H1 (cell line): ENCODE measurements around the gene DLGAP3. TPM values are rescaled to one million over a fixed set of nuclear protein-coding genes. Genes with fewer than 3 reads are reported as not detected.

Experiments
- CTCF ChIA-PET: fragments of 300-600 bp; sonication (Branson Sonifier 250); formaldehyde crosslinking; loops from one replicate; lab custom pipeline; 2021; ENCODE audit not compliant: partially characterized antibody; lab: Charles Lee
- POLR2A ChIA-PET: fragments of 300-600 bp; sonication (Branson Sonifier 250); formaldehyde crosslinking; loops from one replicate; lab custom pipeline; 2021; ENCODE audit warnings: inconsistent platforms; ENCODE audit not compliant: partially characterized antibody; lab: Charles Lee
- DNase-seq, 2 experiments: peaks; one replicate each; pipeline versions ENCODE4 v3.0.0 to v3.0.0-alpha.2; 2010 to 2022; ENCODE audit warnings: low spot score in 2 of 2, low read depth in 1 of 2, mixed read lengths in 1 of 2
- FAIRE-seq: peaks from 2 replicates; lab custom pipeline; 2011; peaks lifted over from hg19 to GRCh38; lab: Jason Lieb, UNC
- H2AFZ ChIP-seq: 2 replicates; pipeline ENCODE4 v1.8.1; 2012; ENCODE audit warnings: low read length, inconsistent platforms
- H2AK5ac ChIP-seq: 2 replicates; pipeline ENCODE4 v1.6.1; 2013; ENCODE audit warnings: low read depth, low read length
- H2BK120ac ChIP-seq: replicated peaks from 2 replicates; pipeline ENCODE3; 2013; ENCODE audit warnings: low read depth, low read length, inconsistent platforms
- H2BK12ac ChIP-seq: 2 replicates; pipeline ENCODE4 v1.6.1; 2013; ENCODE audit warnings: low read depth, low read length
- H2BK15ac ChIP-seq: 2 replicates; pipeline ENCODE4 v1.6.1; 2013; ENCODE audit warnings: low read length
- H2BK20ac ChIP-seq: 2 replicates; pipeline ENCODE4 v1.6.1; 2013; ENCODE audit warnings: low read length
- H2BK5ac ChIP-seq: 2 replicates; pipeline ENCODE4 v1.6.1; 2013; ENCODE audit warnings: low read depth, low read length
- H3K14ac ChIP-seq: 2 replicates; pipeline ENCODE4 v1.6.1; 2013; ENCODE audit warnings: inconsistent platforms; ENCODE audit not compliant: insufficient read length
- H3K18ac ChIP-seq: 2 replicates; pipeline ENCODE4 v1.6.1; 2013; ENCODE audit warnings: low read length; ENCODE audit errors: extremely low read depth
- H3K23ac ChIP-seq: 2 replicates; pipeline ENCODE4 v1.6.1; 2013; ENCODE audit warnings: inconsistent platforms; ENCODE audit not compliant: insufficient read length
- H3K23me2 ChIP-seq: 2 replicates; pipeline ENCODE4 v1.6.1; 2013; ENCODE audit warnings: low read depth, low read length
- H3K27ac ChIP-seq: 2 replicates; pipeline ENCODE4 v1.6.1; 2011; ENCODE audit warnings: low read depth, low read length, inconsistent platforms
- H3K27me3 ChIP-seq, 4 experiments: replicated peaks in 1 of 4; 1 replicate in 1 of 4; 2 replicates in 3 of 4; pipeline versions ENCODE4 v1.6.1 to v1.8.1; 2011 to 2013; ENCODE audit warnings: low read length in 3 of 4, mild to moderate bottlenecking in 3 of 4, inconsistent platforms in 2 of 4, mixed read lengths in 2 of 4, moderate library complexity in 1 of 4; ENCODE audit not compliant: control insufficient read depth in 3 of 4, insufficient read depth in 3 of 4; ENCODE audit errors: extremely low read depth in 1 of 4
- H3K36me3 ChIP-seq, 4 experiments: 2 replicates each; pipeline versions ENCODE4 v1.6.1 to v1.8.1; 2011 to 2013; ENCODE audit warnings: mild to moderate bottlenecking in 4 of 4, low read length in 3 of 4, moderate library complexity in 2 of 4, control low read depth in 1 of 4, inconsistent platforms in 1 of 4; ENCODE audit not compliant: insufficient read depth in 4 of 4, control insufficient read depth in 2 of 4
- H3K4ac ChIP-seq: replicated peaks from 2 replicates; pipeline ENCODE3; 2013; ENCODE audit warnings: low read length, low read depth, mixed read lengths, inconsistent platforms; ENCODE audit not compliant: insufficient read length
- H3K4me1 ChIP-seq, 4 experiments: replicated peaks in 1 of 4; 1 replicate in 1 of 4; 2 replicates in 3 of 4; pipeline versions ENCODE4 v1.6.1 to v1.8.1; 2011 to 2013; ENCODE audit warnings: low read length in 3 of 4, inconsistent platforms in 2 of 4, mixed read lengths in 1 of 4; ENCODE audit not compliant: insufficient read depth in 4 of 4, control insufficient read depth in 3 of 4
- H3K4me2 ChIP-seq, 2 experiments: 2 replicates each; pipeline versions ENCODE4 v1.6.1 to v1.8.1; 2011 to 2013; ENCODE audit warnings: low read depth in 2 of 2, low read length in 2 of 2, control low read depth in 1 of 2, inconsistent platforms in 1 of 2, mild to moderate bottlenecking in 1 of 2; ENCODE audit not compliant: insufficient read depth in 1 of 2
- H3K4me3 ChIP-seq, 4 experiments: fragments of 200-600, 300-600 bp in 1 of 4; sonication (generic), shearing (Covaris generic), sonication (Bioruptor Twin) in 1 of 4; 2 replicates each; pipeline versions ENCODE4 v1.5.1 to v1.8.1; 2011 to 2016; ENCODE audit warnings: low read length in 4 of 4, low read depth in 3 of 4, control low read depth in 2 of 4, inconsistent platforms in 2 of 4, mild to moderate bottlenecking in 2 of 4, mixed read lengths in 1 of 4, moderate library complexity in 1 of 4; ENCODE audit not compliant: insufficient read depth in 2 of 4; ENCODE audit errors: extremely low read depth in 1 of 4
- H3K56ac ChIP-seq: replicated peaks from 2 replicates; pipeline ENCODE3; 2013; ENCODE audit warnings: low read depth, mild to moderate bottlenecking, mixed read lengths, low read length, inconsistent platforms; ENCODE audit not compliant: insufficient read length
- H3K79me1 ChIP-seq: 2 replicates; pipeline ENCODE4 v1.6.1; 2013; ENCODE audit warnings: low read depth, low read length, control low read depth
- H3K79me2 ChIP-seq, 2 experiments: 2 replicates each; pipeline versions ENCODE4 v1.6.1 to v1.8.1; 2012 to 2013; ENCODE audit warnings: low read length in 2 of 2, mild to moderate bottlenecking in 2 of 2, inconsistent platforms in 1 of 2; ENCODE audit not compliant: insufficient read depth in 2 of 2, control insufficient read depth in 1 of 2
- H3K9ac ChIP-seq, 4 experiments: replicated peaks in 1 of 4; 1 replicate in 1 of 4; 2 replicates in 3 of 4; pipeline versions ENCODE4 v1.6.1 to v1.8.1; 2011 to 2013; ENCODE audit warnings: low read depth in 3 of 4, low read length in 3 of 4, control low read depth in 2 of 4, mild to moderate bottlenecking in 2 of 4, moderate library complexity in 2 of 4, inconsistent platforms in 1 of 4; ENCODE audit errors: extremely low read depth in 1 of 4
- H3K9me3 ChIP-seq, 2 experiments: 2 replicates each; pipeline versions ENCODE4 v1.6.1 to v1.8.1; 2012 to 2013; ENCODE audit warnings: mild to moderate bottlenecking in 2 of 2, moderate library complexity in 2 of 2, control low read depth in 1 of 2, inconsistent platforms in 1 of 2, low read depth in 1 of 2, low read length in 1 of 2, mixed read lengths in 1 of 2; ENCODE audit not compliant: insufficient read depth in 2 of 2
- H4K20me1 ChIP-seq, 2 experiments: replicated peaks in 1 of 2; 2 replicates each; pipeline versions ENCODE3 to v1.8.1; 2011 to 2013; ENCODE audit warnings: inconsistent platforms in 2 of 2, low read length in 2 of 2, mild to moderate bottlenecking in 1 of 2; ENCODE audit not compliant: insufficient read depth in 2 of 2, control insufficient read depth in 1 of 2
- H4K5ac ChIP-seq: 2 replicates; pipeline ENCODE4 v1.6.1; 2013; ENCODE audit warnings: low read length, low read depth, mixed read lengths, inconsistent platforms; ENCODE audit not compliant: insufficient read length
- H4K8ac ChIP-seq: 2 replicates; pipeline ENCODE4 v1.8.0; 2013; ENCODE audit warnings: mild to moderate bottlenecking, moderate library complexity, low read length, inconsistent platforms; ENCODE audit not compliant: insufficient read depth; ENCODE audit errors: extremely low read depth
- H4K91ac ChIP-seq: replicated peaks from 2 replicates; pipeline ENCODE3; 2013; ENCODE audit warnings: low read length, mixed read lengths, inconsistent platforms; ENCODE audit not compliant: insufficient read length
- CTCF ChIP-seq, 3 experiments: IDR thresholded peaks; 1 replicate in 2 of 3; 2 replicates in 1 of 3; pipeline versions ENCODE4 v1.5.1 to v1.6.1; 2011; ENCODE audit warnings: low read length in 3 of 3, mild to moderate bottlenecking in 3 of 3, inconsistent platforms in 2 of 3, low read depth in 1 of 3, moderate library complexity in 1 of 3; ENCODE audit not compliant: insufficient read depth in 1 of 3; ENCODE audit errors: control extremely low read depth in 1 of 3
- EZH2 ChIP-seq: fragments of 200-600 bp; sonication (generic); IDR thresholded peaks from 2 replicates; pipeline ENCODE4 v1.7.1; 2012; ENCODE audit warnings: low read depth, mild to moderate bottlenecking, moderate library complexity, low read length, inconsistent platforms; ENCODE audit not compliant: severe bottlenecking
- GABPA ChIP-seq: IDR thresholded peaks from 2 replicates; pipeline ENCODE4 v1.6.1; 2011; ENCODE audit warnings: mild to moderate bottlenecking, low read length, moderate library complexity, borderline replicate concordance; ENCODE audit not compliant: insufficient read depth
- GTF2F1 ChIP-seq: IDR thresholded peaks from 2 replicates; pipeline ENCODE4 v1.6.1; 2012; ENCODE audit warnings: low read depth, low read length, improper control_type of control experiment, borderline replicate concordance
- SP4 ChIP-seq: IDR thresholded peaks from 2 replicates; pipeline ENCODE4 v1.6.1; 2012; ENCODE audit warnings: low read length, inconsistent platforms
- TBP ChIP-seq: IDR thresholded peaks from 2 replicates; pipeline ENCODE4 v1.6.1; 2011; ENCODE audit warnings: low read depth, low read length, improper control_type of control experiment
- ZNF274 ChIP-seq: IDR thresholded peaks from 2 replicates; pipeline ENCODE4 v1.7.0; 2012; ENCODE audit warnings: low read length, borderline replicate concordance; ENCODE audit errors: extremely low read depth
- WGBS, 2 experiments: shearing (Covaris generic) in 1 of 2; methylation state at CpG; one replicate each; pipeline versions ENCODE4 v1.1.6 to v1.1.7; 2013 to 2015; ENCODE audit warnings: low lambda C conversion rate in 2 of 2, mixed read lengths in 2 of 2, inconsistent platforms in 1 of 2, low coverage in 1 of 2, missing lambda C conversion rate in 1 of 2; ENCODE audit not compliant: insufficient replicate concordance in 2 of 2, insufficient coverage in 1 of 2, insufficient read length in 1 of 2; ENCODE audit errors: extremely low coverage in 1 of 2, missing lambda C conversion rate in 1 of 2; 5-methylcytosine and 5-hydroxymethylcytosine counted together
- polyA plus RNA-seq, 7 experiments: library from polyadenylated mRNA; depleted of rRNA in 3 of 7; stranded (reverse) in 5 of 7; unstranded in 2 of 7; fragments of >200 nt in 5 of 7; fragments of 200-250 nt in 2 of 7; gene quantifications; 1 replicate in 5 of 7; 2 replicates in 1 of 7; 4 replicates in 1 of 7; pipeline versions ENCODE4 v1.2.1 to v1.2.3, GENCODE V29; 2011 to 2013; ENCODE audit warnings: missing spikeins in 2 of 7, mixed read lengths in 2 of 7
- total RNA-seq: library from RNA; stranded (reverse); fragmentation: NEBNext Ultra II Directional; extraction: Animal tissue kit (Norgen Biotek cat#: 25700); gene quantifications from 2 replicates; pipeline ENCODE4 v1.2.1, GENCODE V29; 2021

The DLGAP3 gene
- total and polyA plus RNA-seq, 2 of the 8 experiments (the other 6 are each of a cell fraction or from before 2014, with no cell fraction given): 3.8 to 13.2 TPM

- H2BK12ac ChIP-seq: 0 out of 2 replicates have a peak overlapping the region, but pooled peaks have one; percentile 9
- no peak overlapping the region for H4K5ac ChIP-seq
- H3K36me3 ChIP-seq: no peaks in the 10 kb centered on the region
- FAIRE-seq (peak; percentile 39), DNase-seq (peak in 1 of 2 experiments; percentile 49)
- H3K14ac ChIP-seq: no peak overlapping the region
- H3K23me2 ChIP-seq: peaks cover 12% of the 10 kb centered on the region
- H3K9me3 ChIP-seq: no peaks in the 10 kb centered on the region
- no peak overlapping the region for H3K4me3 ChIP-seq
- WGBS, 2 experiments: 41% methylated on average over 5 of the region's 5 CpGs; no CpG with 5 or more reads in 1 of the 2 experiments
- H2BK15ac ChIP-seq: no peak overlapping the region
- H3K23ac ChIP-seq: no peak overlapping the region
- H3K4me2 ChIP-seq: no peak overlapping the region; a peak in 1 of 4 replicates
- H3K27ac ChIP-seq: no peak overlapping the region
- H3K4ac ChIP-seq: no peak overlapping the region
- H3K4me1 ChIP-seq: peaks cover 8 to 13% (median 13%) of the 10 kb centered on the region in 4 experiments
- H2AK5ac ChIP-seq: no peak overlapping the region
- H3K18ac ChIP-seq: no peak overlapping the region
- TF ChIP-seq GTF2F1: no peak
- 0 out of 2 replicates have a peak, but pooled peaks have one; percentile 15 for TF ChIP-seq TBP
- no peak for TF ChIP-seq GABPA
- no peak for TF ChIP-seq ZNF274
- no peak for TF ChIP-seq SP4
- TF ChIP-seq CTCF (IDR thresholded peaks at IDR 0.05; ENCODE audit: control extremely low read depth in 1 of 3, insufficient read depth in 1 of 3, low read depth in 1 of 3, low read length in 3 of 3): peak in 1 of 3 experiments; percentile 1; a peak in 1 of 4 replicates
- TF ChIP-seq EZH2: no peak
- H3K27me3 ChIP-seq: peaks cover 0 to 25% (median 22%) of the 10 kb centered on the region in 4 experiments; a peak in 6 of 7 replicates
- H2BK20ac ChIP-seq: no peak overlapping the region
- no peak overlapping the region for H4K8ac ChIP-seq
- H4K91ac ChIP-seq: no peak overlapping the region
- H2BK120ac ChIP-seq: no peak overlapping the region
- no peak overlapping the region for H2BK5ac ChIP-seq
- no peaks in the 10 kb centered on the region for H3K79me2 ChIP-seq
- no peaks in the 10 kb centered on the region for H3K79me1 ChIP-seq
- H4K20me1 ChIP-seq: peaks cover 8 to 16% of the 10 kb centered on the region in 2 experiments
- no peak overlapping the region for H3K9ac ChIP-seq
- H3K56ac ChIP-seq: no peak overlapping the region
- CTCF ChIA-PET: interaction anchor here (0.6 to 3.9 kb wide), 10 partner anchors 9 to 139 kb away, joined by 3 to 18 read pairs (median 4); partner anchors contain the start of gene SMIM12
- POLR2A ChIA-PET: interaction anchor here (0.9 to 1.1 kb wide), 2 partner anchors 43 to 52 kb away, joined by 3 read pairs; no protein-coding TSS in a partner anchor
- H2AFZ ChIP-seq: no peak overlapping the region
These were observed 2.6 kb downstream of the DLGAP3 start for GRCh38 chr1:34926894-34927293.
